PC-3 (cell line): Measurements from ENCODE around the gene SH2D2A.

Source experiments
- EZH2 ChIP-seq: fragments of 300-600 bp; sonication (generic); IDR thresholded peaks from one replicate; pipeline ENCODE4 v1.6.1; 2017; ENCODE audit warnings: antibody characterized with exemption, mild to moderate bottlenecking, low read length; ENCODE audit not compliant: unreplicated experiment
- EZH2phosphoT487 ChIP-seq: fragments of 300-600 bp; sonication (generic); IDR thresholded peaks from 2 replicates; pipeline ENCODE4 v1.6.1; 2018; ENCODE audit warnings: mild to moderate bottlenecking, antibody characterized with exemption, low read length, borderline replicate concordance
- TF ChIP-seq, protein P1 (sequence below): fragments of 300-600 bp; sonication (generic); conservative IDR thresholded peaks from 2 replicates; pipeline ENCODE4 v1.5.1; 2017; ENCODE audit warnings: antibody characterized with exemption, low read depth, mild to moderate bottlenecking, low read length

- TF ChIP-seq, protein P1, sequence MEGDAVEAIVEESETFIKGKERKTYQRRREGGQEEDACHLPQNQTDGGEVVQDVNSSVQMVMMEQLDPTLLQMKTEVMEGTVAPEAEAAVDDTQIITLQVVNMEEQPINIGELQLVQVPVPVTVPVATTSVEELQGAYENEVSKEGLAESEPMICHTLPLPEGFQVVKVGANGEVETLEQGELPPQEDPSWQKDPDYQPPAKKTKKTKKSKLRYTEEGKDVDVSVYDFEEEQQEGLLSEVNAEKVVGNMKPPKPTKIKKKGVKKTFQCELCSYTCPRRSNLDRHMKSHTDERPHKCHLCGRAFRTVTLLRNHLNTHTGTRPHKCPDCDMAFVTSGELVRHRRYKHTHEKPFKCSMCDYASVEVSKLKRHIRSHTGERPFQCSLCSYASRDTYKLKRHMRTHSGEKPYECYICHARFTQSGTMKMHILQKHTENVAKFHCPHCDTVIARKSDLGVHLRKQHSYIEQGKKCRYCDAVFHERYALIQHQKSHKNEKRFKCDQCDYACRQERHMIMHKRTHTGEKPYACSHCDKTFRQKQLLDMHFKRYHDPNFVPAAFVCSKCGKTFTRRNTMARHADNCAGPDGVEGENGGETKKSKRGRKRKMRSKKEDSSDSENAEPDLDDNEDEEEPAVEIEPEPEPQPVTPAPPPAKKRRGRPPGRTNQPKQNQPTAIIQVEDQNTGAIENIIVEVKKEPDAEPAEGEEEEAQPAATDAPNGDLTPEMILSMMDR = no peak
- TF ChIP-seq EZH2 = no peak
- TF ChIP-seq EZH2phosphoT487 = no peak
These were observed 11.9 kb downstream of the SH2D2A start for GRCh38 chr1:156804572-156805243.
